ENCODE data around the gene BLACAT1.

DNA sequence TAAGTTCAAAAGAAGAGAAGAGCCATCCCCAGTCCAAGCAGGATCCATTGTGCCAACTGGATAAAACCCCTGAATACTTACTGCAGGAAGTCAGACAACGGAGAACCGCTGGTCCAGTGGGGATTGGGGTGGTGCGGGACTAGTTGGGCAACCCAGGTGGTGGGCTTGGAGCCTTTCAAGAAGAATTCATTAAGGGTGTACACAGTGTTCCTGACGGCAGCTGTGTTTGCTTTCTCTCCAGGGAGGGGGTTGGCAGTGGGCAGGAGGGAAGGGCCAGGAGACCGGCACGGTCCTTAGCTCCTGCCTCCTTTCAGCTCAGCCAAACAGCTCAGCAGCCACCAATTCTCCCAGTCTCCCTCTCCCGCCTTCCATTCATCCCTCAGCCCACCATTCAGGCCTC, 41.5 kb upstream of the BLACAT1 start:
- TF ChIP-seq, protein P1, sequence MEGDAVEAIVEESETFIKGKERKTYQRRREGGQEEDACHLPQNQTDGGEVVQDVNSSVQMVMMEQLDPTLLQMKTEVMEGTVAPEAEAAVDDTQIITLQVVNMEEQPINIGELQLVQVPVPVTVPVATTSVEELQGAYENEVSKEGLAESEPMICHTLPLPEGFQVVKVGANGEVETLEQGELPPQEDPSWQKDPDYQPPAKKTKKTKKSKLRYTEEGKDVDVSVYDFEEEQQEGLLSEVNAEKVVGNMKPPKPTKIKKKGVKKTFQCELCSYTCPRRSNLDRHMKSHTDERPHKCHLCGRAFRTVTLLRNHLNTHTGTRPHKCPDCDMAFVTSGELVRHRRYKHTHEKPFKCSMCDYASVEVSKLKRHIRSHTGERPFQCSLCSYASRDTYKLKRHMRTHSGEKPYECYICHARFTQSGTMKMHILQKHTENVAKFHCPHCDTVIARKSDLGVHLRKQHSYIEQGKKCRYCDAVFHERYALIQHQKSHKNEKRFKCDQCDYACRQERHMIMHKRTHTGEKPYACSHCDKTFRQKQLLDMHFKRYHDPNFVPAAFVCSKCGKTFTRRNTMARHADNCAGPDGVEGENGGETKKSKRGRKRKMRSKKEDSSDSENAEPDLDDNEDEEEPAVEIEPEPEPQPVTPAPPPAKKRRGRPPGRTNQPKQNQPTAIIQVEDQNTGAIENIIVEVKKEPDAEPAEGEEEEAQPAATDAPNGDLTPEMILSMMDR (IDR thresholded peaks at IDR 0.05) = no peak
- TF ChIP-seq POLR2A (IDR thresholded peaks at IDR 0.05) = no peak
